GM12892 (cell line): ENCODE data around the gene FILIP1L.

Source experiments
- POLR2A ChIP-seq: IDR thresholded peaks from 2 replicates; pipeline ENCODE4 v1.6.1; 2011; ENCODE audit warnings: low read depth, low read length, control low read depth
- POLR2AphosphoS5 ChIP-seq: IDR thresholded peaks from 2 replicates; pipeline ENCODE4 v1.6.1; 2011; ENCODE audit warnings: low read depth, low read length, control low read depth

DNA sequence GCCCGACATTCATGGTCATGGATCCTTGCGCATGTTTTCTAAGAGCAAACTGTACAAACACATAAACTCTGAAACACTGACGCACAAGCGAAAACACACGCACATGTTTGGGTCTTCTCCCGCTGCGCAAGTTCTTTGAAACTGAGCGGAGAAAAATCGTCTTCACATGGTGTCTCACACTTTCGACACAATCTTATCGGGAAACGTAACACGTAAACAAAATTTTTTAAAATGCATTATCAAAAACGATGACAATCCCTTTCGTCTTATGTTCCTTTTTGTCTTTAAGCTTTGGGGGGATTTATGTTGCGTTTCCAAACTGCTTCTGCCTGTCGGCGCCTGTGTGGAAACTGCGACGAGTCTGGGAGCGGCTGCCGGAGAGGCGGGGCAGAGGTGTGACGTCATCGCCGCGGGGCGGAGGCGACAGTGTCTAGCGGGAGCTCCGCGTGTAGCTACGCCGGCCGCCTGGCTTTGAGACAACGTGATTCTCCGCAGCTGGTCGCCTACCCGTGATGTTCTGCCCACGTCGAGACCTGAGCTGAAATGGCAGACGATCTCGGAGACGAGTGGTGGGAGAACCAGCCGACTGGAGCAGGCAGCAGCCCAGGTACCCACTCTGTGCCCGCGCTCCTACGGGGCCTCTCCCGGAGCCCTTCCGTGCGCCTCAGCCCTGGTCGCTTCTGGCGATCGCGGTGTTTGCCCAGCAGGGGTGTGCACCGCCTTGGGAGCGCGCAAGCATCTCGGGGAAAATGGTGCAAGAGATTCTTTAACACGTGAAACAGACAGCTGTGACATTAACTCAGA is 296.7 kb downstream of the FILIP1L start, which contains the start of gene CMSS1:
- TF ChIP-seq POLR2A (peak; percentile 88), POLR2AphosphoS5 (peak; percentile 67)
